T-helper 2 cell treated with Interferon-gamma antibody and Interleukin-4, amounts not matched to agents 100 ng/mL and 5 ng/mL, for 36 hours (primary cell): ENCODE data around the gene RPS15A. TPM values are rescaled to one million over a fixed set of nuclear protein-coding genes. Genes with fewer than 3 reads are reported as not detected.
"Not testable (repeated sequence)": the region's sequence is repeated elsewhere in the genome, so short reads cannot be mapped to it uniquely, and the experiment has no call there.

Source experiments
- intact Hi-C: fragments of 100-400 bp; cut with micrococcal nuclease; formaldehyde crosslinking; loops from one replicate; pipeline ENCODE4 v1.15.1; 2023
- total RNA-seq: library from RNA; stranded (reverse); gene quantifications from 2 replicates; pipeline ENCODE4 v1.2.3, GENCODE V29; 2022

RPS15A gene
- total RNA-seq, 1 donor from 2014 or later, result 1,970 TPM

- intact Hi-C loops, result no loop called here
Observed at GRCh38 chr16:18799500-18799899, 9.4 kb upstream of the RPS15A start.

GRCh38 chr16:18797746-18798145 is 7.6 kb upstream of the RPS15A start:
- intact Hi-C loops, result no loop called here

- intact Hi-C loops, result no loop called here
Observed at GRCh38 chr16:18796377-18796776, 6.2 kb upstream of the RPS15A start.

- intact Hi-C loops, result no loop called here
Observed at GRCh38 chr16:18792836-18793433, 2.8 kb upstream of the RPS15A start.

GRCh38 chr16:18789515-18789849 is 652 bp downstream of the RPS15A start:
- intact Hi-C loops, result no loop called here

- intact Hi-C loops, result no loop called here
Observed at GRCh38 chr16:18788828-18789514, 1.2 kb downstream of the RPS15A start.

- intact Hi-C loops, result no loop called here
Observed at GRCh38 chr16:18784917-18785623, 5.1 kb downstream of the RPS15A start.

GRCh38 chr16:18783430-18784341 is 6.4 kb downstream of the RPS15A start:
- intact Hi-C loops, result no loop called here

- intact Hi-C loops, result no loop called here
Observed at GRCh38 chr16:18782697-18783429, 7.3 kb downstream of the RPS15A start.

GRCh38 chr16:18781232-18781631 is 8.9 kb downstream of the RPS15A start:
- intact Hi-C loops, result not testable (repeated sequence)

- intact Hi-C loops, result not testable (repeated sequence)
Observed at GRCh38 chr16:18780460-18781026, 9.6 kb downstream of the RPS15A start.

GRCh38 chr16:18777664-18778063 is 12.5 kb downstream of the RPS15A start:
- intact Hi-C loops, result not testable (repeated sequence)

- intact Hi-C loops, result not testable (repeated sequence)
Observed at GRCh38 chr16:18776334-18776733, 13.8 kb downstream of the RPS15A start.

- intact Hi-C loops, result not testable (repeated sequence)
Observed at GRCh38 chr16:18774651-18775050, 15.5 kb downstream of the RPS15A start.

- intact Hi-C loops, result not testable (repeated sequence)
Observed at GRCh38 chr16:18772171-18772570, 18.0 kb downstream of the RPS15A start.

- intact Hi-C loops, result not testable (repeated sequence)
Observed at GRCh38 chr16:18770336-18770962, 19.7 kb downstream of the RPS15A start.

- intact Hi-C loops, result not testable (repeated sequence)
Observed at GRCh38 chr16:18767217-18767616, 22.9 kb downstream of the RPS15A start.

GRCh38 chr16:18762713-18763112 is 27.4 kb downstream of the RPS15A start:
- intact Hi-C loops, result not testable (repeated sequence)

- intact Hi-C loops, result not testable (repeated sequence)
Observed at GRCh38 chr16:18759598-18760520, 30.3 kb downstream of the RPS15A start.
